ENCODE measurements around the gene TMEFF2.

Gene TMEFF2

GRCh38 chr2:191951832-191952231 lies 242.9 kb downstream of the TMEFF2 start:
- TF ChIP-seq CTCF (IDR thresholded peaks at IDR 0.05; ENCODE audit: low read depth, low read length) (no peak), MYC (IDR thresholded peaks at IDR 0.05; ENCODE audit: low read depth, low read length) (no peak), MAX (IDR thresholded peaks at IDR 0.05; ENCODE audit: low read depth, low read length) (no peak), POLR2A (IDR thresholded peaks at IDR 0.05; ENCODE audit: extremely low read depth, insufficient read length) (no peak)

GRCh38 chr2:191951376-191951775 lies 243.4 kb downstream of the TMEFF2 start:
- TF ChIP-seq CTCF (IDR thresholded peaks at IDR 0.05; ENCODE audit: low read depth, low read length) = no peak
- no peak for TF ChIP-seq POLR2A (IDR thresholded peaks at IDR 0.05; ENCODE audit: extremely low read depth, insufficient read length)
- TF ChIP-seq MAX (IDR thresholded peaks at IDR 0.05; ENCODE audit: low read depth, low read length) = no peak
- TF ChIP-seq MYC (IDR thresholded peaks at IDR 0.05; ENCODE audit: low read depth, low read length) = no peak
- no peak overlapping the region for H3K4me3 ChIP-seq (ENCODE audit: low read depth, low read length)
- no peak for DNase-seq (ENCODE audit: low read depth)

More at GRCh38 chr2:191951832-191952231, 242.9 kb downstream of the TMEFF2 start:
- no peak for DNase-seq (ENCODE audit: low read depth)
- no peak overlapping the region for H3K4me3 ChIP-seq (ENCODE audit: low read depth, low read length)

GRCh38 chr2:191950132-191950874 lies 244.4 kb downstream of the TMEFF2 start:
- H3K4me3 ChIP-seq (ENCODE audit: low read depth, low read length) = no peak overlapping the region
- peak; percentile 25 for DNase-seq (ENCODE audit: low read depth)
- TF ChIP-seq POLR2A (IDR thresholded peaks at IDR 0.05; ENCODE audit: extremely low read depth, insufficient read length) = no peak
- TF ChIP-seq MYC (IDR thresholded peaks at IDR 0.05; ENCODE audit: low read depth, low read length) = no peak
- TF ChIP-seq CTCF (IDR thresholded peaks at IDR 0.05; ENCODE audit: low read depth, low read length) = no peak
- TF ChIP-seq MAX (IDR thresholded peaks at IDR 0.05; ENCODE audit: low read depth, low read length) = no peak

- no peak for TF ChIP-seq MAX (IDR thresholded peaks at IDR 0.05; ENCODE audit: low read depth, low read length)
- TF ChIP-seq CTCF (IDR thresholded peaks at IDR 0.05; ENCODE audit: low read depth, low read length) = no peak
- TF ChIP-seq MYC (IDR thresholded peaks at IDR 0.05; ENCODE audit: low read depth, low read length) = no peak
- TF ChIP-seq POLR2A (IDR thresholded peaks at IDR 0.05; ENCODE audit: extremely low read depth, insufficient read length) = no peak
- H3K4me3 ChIP-seq (ENCODE audit: low read depth, low read length) = no peak overlapping the region
Observed at GRCh38 chr2:191947235-191947634, 247.5 kb downstream of the TMEFF2 start.

GRCh38 chr2:191946471-191947182 lies 248.1 kb downstream of the TMEFF2 start:
- TF ChIP-seq MAX (IDR thresholded peaks at IDR 0.05; ENCODE audit: low read depth, low read length) (no peak), CTCF (IDR thresholded peaks at IDR 0.05; ENCODE audit: low read depth, low read length) (no peak), POLR2A (IDR thresholded peaks at IDR 0.05; ENCODE audit: extremely low read depth, insufficient read length) (no peak)
- DNase-seq (ENCODE audit: low read depth) = peak; percentile 4
- no peak overlapping the region for H3K4me3 ChIP-seq (ENCODE audit: low read depth, low read length)

More at GRCh38 chr2:191947235-191947634, 247.5 kb downstream of the TMEFF2 start:
- DNase-seq (ENCODE audit: low read depth) = no peak

All from NB4 (cell line).